ENCODE measurements around the gene RNFT2.

DNA sequence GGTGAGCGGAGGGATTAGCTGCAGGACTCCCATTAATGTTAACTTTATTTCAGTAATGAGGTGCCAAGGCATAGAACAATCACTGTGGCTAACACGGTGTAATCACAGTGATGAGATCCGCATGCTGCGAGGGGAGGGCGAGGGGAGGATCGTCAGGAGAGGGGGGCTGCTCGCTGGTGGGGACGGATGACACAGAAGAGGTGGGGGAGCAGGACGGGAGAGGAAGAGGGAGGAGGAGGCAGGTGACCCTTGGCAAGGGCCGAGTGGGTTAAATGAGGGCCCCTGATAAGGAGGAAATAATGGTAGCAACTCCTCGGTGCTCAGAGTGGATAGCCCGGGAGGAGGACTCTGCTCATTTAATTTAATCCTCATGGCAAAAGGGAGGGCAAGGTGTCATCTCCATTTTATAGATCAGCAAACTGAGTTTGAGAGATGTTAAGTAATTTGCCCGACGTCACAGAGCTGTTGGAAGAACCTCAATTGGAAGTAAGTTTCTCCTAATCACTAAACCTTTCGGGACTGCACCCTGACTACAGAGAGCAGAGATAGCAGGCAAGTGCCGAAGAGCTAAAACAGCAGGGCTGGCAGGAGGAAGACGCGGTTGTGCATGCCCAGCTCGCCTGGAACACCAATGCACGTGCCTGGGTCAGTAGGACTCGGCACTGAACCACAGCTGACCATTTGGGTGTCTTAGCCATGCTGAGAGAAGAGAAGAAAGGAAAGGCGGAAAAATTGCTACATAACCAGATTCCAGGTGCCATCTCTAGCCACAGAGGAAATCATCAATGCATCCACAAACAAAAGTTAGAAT lies 43.3 kb upstream of the RNFT2 start:
- TF ChIP-seq, protein P1, sequence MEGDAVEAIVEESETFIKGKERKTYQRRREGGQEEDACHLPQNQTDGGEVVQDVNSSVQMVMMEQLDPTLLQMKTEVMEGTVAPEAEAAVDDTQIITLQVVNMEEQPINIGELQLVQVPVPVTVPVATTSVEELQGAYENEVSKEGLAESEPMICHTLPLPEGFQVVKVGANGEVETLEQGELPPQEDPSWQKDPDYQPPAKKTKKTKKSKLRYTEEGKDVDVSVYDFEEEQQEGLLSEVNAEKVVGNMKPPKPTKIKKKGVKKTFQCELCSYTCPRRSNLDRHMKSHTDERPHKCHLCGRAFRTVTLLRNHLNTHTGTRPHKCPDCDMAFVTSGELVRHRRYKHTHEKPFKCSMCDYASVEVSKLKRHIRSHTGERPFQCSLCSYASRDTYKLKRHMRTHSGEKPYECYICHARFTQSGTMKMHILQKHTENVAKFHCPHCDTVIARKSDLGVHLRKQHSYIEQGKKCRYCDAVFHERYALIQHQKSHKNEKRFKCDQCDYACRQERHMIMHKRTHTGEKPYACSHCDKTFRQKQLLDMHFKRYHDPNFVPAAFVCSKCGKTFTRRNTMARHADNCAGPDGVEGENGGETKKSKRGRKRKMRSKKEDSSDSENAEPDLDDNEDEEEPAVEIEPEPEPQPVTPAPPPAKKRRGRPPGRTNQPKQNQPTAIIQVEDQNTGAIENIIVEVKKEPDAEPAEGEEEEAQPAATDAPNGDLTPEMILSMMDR (IDR thresholded peaks at IDR 0.05): no peak
- TF ChIP-seq POLR2A (IDR thresholded peaks at IDR 0.05): no peak

All from esophagus squamous epithelium (tissue), 4 donors.